ENCODE measurements around the gene NPTX1. TPM values are rescaled to one million over a fixed set of nuclear protein-coding genes. Genes with fewer than 3 reads are reported as not detected.

Gene NPTX1
- total RNA-seq, 6 donors from 2014 or later: 0.39 to 11.5 (median 2.5) TPM

- no peaks in the 10 kb centered on the region for H3K36me3 ChIP-seq
- peaks cover 5 to 16% (median 6%) of the 10 kb centered on the region in 4 donors for H3K4me1 ChIP-seq
- no peak for DNase-seq
- WGBS, 2 donors: 67 to 68% methylated on average over 6 to 8 of the region's 8 CpGs
- TF ChIP-seq POLR2A (IDR thresholded peaks at IDR 0.05) (no peak), EP300 (IDR thresholded peaks at IDR 0.05) (no peak), CTCF (IDR thresholded peaks at IDR 0.05) (no peak), POLR2AphosphoS5 (IDR thresholded peaks at IDR 0.05) (no peak)
- H3K27ac ChIP-seq: no peak overlapping the region
- no peaks in the 10 kb centered on the region for H3K27me3 ChIP-seq
- no peaks in the 10 kb centered on the region for H3K9me3 ChIP-seq
- no peak for ATAC-seq (ENCODE audit: low FRiP score in 2 of 2)
- no peak overlapping the region for H3K4me3 ChIP-seq
Observed at GRCh38 chr17:80460429-80460834, 16.0 kb downstream of the NPTX1 start.

- Histone ChIP-seq H3K27me3 (no peaks in the 10 kb centered on the region), H3K4me3 (no peak overlapping the region), H3K27ac (no peak overlapping the region), H3K36me3 (no peaks in the 10 kb centered on the region), H3K4me1 (peaks cover 7 to 21% (median 9%) of the 10 kb centered on the region in 4 donors), H3K9me3 (no peaks in the 10 kb centered on the region)
- TF ChIP-seq EP300 (IDR thresholded peaks at IDR 0.05) (no peak), POLR2A (IDR thresholded peaks at IDR 0.05) (no peak), POLR2AphosphoS5 (IDR thresholded peaks at IDR 0.05) (no peak), CTCF (IDR thresholded peaks at IDR 0.05) (no peak)
- no peak for ATAC-seq (ENCODE audit: low FRiP score in 2 of 2)
- 74 to 75% methylated on average over 11 of the region's 11 CpGs for WGBS, 2 donors
- DNase-seq: no peak
Observed at GRCh38 chr17:80459234-80459633, 17.2 kb downstream of the NPTX1 start.

DNA sequence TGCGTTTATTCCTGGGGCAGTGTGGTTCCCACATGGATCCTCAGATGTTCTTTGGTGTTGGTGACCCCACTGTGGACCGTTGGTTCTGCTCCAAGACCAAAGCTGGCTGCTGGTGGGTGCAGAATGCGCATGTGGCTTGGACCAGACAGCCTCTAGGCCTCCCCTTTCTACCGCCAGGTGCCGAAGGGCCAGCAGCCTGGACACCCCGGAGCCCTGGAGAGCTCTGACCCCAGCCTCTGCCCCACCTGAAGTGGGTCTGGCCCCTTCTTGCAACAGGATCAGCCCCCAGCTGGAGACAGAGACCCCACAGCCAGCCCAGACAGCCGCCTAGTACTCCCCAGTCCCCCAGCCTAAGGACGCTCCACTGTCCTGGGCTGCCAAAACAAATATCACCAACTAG is 18.4 kb downstream of the NPTX1 start:
- Histone ChIP-seq H3K9me3 (no peaks in the 10 kb centered on the region), H3K27me3 (no peaks in the 10 kb centered on the region), H3K4me1 (peaks cover 7 to 27% (median 16%) of the 10 kb centered on the region in 4 donors), H3K27ac (no peak overlapping the region), H3K36me3 (no peaks in the 10 kb centered on the region), H3K4me3 (no peak overlapping the region)
- TF ChIP-seq CTCF (IDR thresholded peaks at IDR 0.05) (no peak), POLR2A (IDR thresholded peaks at IDR 0.05) (no peak), EP300 (IDR thresholded peaks at IDR 0.05) (no peak), POLR2AphosphoS5 (IDR thresholded peaks at IDR 0.05) (no peak)
- no peak for DNase-seq
- ATAC-seq (ENCODE audit: low FRiP score in 2 of 2): no peak
- 85 to 93% methylated on average over 3 to 8 of the region's 8 CpGs for WGBS, 2 donors

GRCh38 chr17:80457236-80457856 is 19.1 kb downstream of the NPTX1 start:
- H3K27me3 ChIP-seq: no peaks in the 10 kb centered on the region
- H3K4me1 ChIP-seq: peaks cover 7 to 27% (median 16%) of the 10 kb centered on the region in 4 donors
- ATAC-seq (ENCODE audit: low FRiP score in 2 of 2) (no peak), DNase-seq (no peak)
- H3K4me3 ChIP-seq: no peak overlapping the region
- TF ChIP-seq POLR2AphosphoS5 (IDR thresholded peaks at IDR 0.05) (no peak), POLR2A (IDR thresholded peaks at IDR 0.05) (no peak), EP300 (IDR thresholded peaks at IDR 0.05) (no peak), CTCF (IDR thresholded peaks at IDR 0.05) (no peak)
- WGBS, 2 donors: 51 to 59% methylated on average over 15 of the region's 15 CpGs
- no peaks in the 10 kb centered on the region for H3K9me3 ChIP-seq
- no peak overlapping the region for H3K27ac ChIP-seq
- H3K36me3 ChIP-seq: no peaks in the 10 kb centered on the region
